ENCODE data around the gene SRPRB.

DNA sequence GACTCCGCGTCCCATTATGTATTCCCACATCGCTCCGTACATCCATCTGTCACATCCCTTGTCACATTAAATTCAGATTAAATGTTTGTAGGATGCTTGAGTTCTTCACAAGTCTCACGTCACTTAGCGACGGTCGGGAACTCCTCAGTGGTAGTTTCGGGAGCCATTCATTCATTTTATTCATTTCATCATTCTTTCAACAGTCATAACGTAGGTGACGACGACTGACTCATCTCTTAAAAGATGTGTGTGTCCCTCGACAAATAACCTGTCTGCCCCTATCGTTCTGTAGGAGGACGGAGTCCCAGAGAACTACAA is 272 bp upstream of the SRPRB start:
- TF ChIP-seq, protein P1, sequence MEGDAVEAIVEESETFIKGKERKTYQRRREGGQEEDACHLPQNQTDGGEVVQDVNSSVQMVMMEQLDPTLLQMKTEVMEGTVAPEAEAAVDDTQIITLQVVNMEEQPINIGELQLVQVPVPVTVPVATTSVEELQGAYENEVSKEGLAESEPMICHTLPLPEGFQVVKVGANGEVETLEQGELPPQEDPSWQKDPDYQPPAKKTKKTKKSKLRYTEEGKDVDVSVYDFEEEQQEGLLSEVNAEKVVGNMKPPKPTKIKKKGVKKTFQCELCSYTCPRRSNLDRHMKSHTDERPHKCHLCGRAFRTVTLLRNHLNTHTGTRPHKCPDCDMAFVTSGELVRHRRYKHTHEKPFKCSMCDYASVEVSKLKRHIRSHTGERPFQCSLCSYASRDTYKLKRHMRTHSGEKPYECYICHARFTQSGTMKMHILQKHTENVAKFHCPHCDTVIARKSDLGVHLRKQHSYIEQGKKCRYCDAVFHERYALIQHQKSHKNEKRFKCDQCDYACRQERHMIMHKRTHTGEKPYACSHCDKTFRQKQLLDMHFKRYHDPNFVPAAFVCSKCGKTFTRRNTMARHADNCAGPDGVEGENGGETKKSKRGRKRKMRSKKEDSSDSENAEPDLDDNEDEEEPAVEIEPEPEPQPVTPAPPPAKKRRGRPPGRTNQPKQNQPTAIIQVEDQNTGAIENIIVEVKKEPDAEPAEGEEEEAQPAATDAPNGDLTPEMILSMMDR (IDR thresholded peaks at IDR 0.05; ENCODE audit: low read depth, low read length, poor library complexity, severe bottlenecking), result no peak
- no peak for TF ChIP-seq EZH2phosphoT487 (IDR thresholded peaks at IDR 0.05; ENCODE audit: borderline replicate concordance, low read length)
